ENCODE data around the gene PRUNE2. TPM values are rescaled to one million over a fixed set of nuclear protein-coding genes. Genes with fewer than 3 reads are reported as not detected.

Gene PRUNE2
- polyA plus RNA-seq, 1 experiment: 0.78 TPM

GRCh38 chr9:76729980-76730737, 175.8 kb downstream of the PRUNE2 start:
- Histone ChIP-seq H3K36me3 (ENCODE audit: control insufficient read depth, insufficient read depth, low read length) (no peaks in the 10 kb centered on the region), H3K27me3 (ENCODE audit: control insufficient read depth, insufficient read depth, low read length) (no peaks in the 10 kb centered on the region), H3K4me3 (ENCODE audit: low read depth, low read length) (no peak overlapping the region)
- no peak for DNase-seq (ENCODE audit: low read depth)
- POLR2A ChIA-PET: no interaction called here
- no peak for TF ChIP-seq CTCF (IDR thresholded peaks at IDR 0.05; ENCODE audit: insufficient read depth, low read depth, low read length)
- CTCF ChIA-PET: interaction anchor here (0.7 to 1.9 kb wide), 4 partner anchors 11 to 53 kb away, joined by 3 to 7 read pairs (median 3); no protein-coding TSS in a partner anchor

DNA sequence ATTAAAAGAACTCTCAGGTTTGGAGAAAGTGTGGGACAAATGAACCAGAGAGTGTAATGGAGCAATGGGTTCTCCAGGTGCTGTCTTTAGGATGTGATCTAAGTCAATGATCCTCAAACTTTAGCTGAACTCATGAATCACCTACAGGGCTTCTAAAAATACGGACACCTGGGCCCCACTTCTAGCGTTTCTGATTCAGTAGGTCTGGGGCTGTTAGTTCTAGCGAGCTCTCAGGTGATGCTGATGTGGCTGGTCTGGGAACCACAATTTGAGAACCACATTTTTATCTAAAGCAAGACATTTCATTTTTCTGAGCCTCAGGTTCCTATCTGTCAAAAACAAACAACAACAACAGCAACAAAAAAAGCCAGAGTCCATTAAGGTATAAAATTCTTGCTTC, 176.8 kb downstream of the PRUNE2 start:
- H3K4me3 ChIP-seq (ENCODE audit: low read depth, low read length): no peak overlapping the region
- no peak for DNase-seq (ENCODE audit: low read depth)
- no peaks in the 10 kb centered on the region for H3K27me3 ChIP-seq (ENCODE audit: control insufficient read depth, insufficient read depth, low read length)
- no peaks in the 10 kb centered on the region for H3K36me3 ChIP-seq (ENCODE audit: control insufficient read depth, insufficient read depth, low read length)
- ChIA-PET POLR2A (no interaction called here), CTCF (interaction anchor here (1.1 to 1.9 kb wide), 3 partner anchors 8 to 24 kb away, joined by 3 to 7 read pairs (median 4); no protein-coding TSS in a partner anchor)
- no peak for TF ChIP-seq CTCF (IDR thresholded peaks at IDR 0.05; ENCODE audit: insufficient read depth, low read depth, low read length)

- no peak for TF ChIP-seq CTCF (IDR thresholded peaks at IDR 0.05; ENCODE audit: insufficient read depth, low read depth, low read length)
- Histone ChIP-seq H3K36me3 (ENCODE audit: control insufficient read depth, insufficient read depth, low read length) (no peaks in the 10 kb centered on the region), H3K4me3 (ENCODE audit: low read depth, low read length) (no peak overlapping the region), H3K27me3 (ENCODE audit: control insufficient read depth, insufficient read depth, low read length) (no peaks in the 10 kb centered on the region)
- ChIA-PET CTCF (no interaction called here), POLR2A (no interaction called here)
- no peak for DNase-seq (ENCODE audit: low read depth)
Observed at GRCh38 chr9:76725885-76726284, 180.0 kb downstream of the PRUNE2 start.

DNA sequence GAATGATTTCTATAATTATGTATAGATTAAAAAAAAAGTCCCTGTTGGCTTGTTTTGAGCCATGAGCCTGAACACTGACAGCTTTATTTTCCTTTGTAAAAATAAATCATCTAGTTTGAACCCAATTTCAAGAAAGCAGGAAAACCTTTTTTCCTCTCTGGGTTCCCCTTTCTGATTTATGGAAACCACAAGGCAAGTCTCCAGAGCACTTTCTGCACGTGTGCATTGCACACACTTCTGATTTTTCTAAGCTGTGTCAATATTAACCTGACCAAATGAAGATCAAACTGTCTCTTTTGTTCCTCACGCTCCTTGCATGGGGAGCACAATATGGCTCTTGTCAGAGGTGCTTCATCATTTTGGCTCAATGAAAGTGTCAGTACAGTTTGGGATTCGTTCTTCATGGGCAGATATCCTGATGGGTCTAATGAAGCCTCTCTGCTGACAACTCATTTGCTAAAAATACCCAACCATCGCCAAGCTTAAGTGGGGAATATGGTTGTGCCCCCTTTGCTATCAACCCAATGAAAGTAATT, 180.8 kb downstream of the PRUNE2 start:
- ChIA-PET POLR2A (no interaction called here), CTCF (no interaction called here)
- no peak for TF ChIP-seq CTCF (IDR thresholded peaks at IDR 0.05; ENCODE audit: insufficient read depth, low read depth, low read length)
- no peak overlapping the region for H3K4me3 ChIP-seq (ENCODE audit: low read depth, low read length)
- DNase-seq (ENCODE audit: low read depth): no peak
- no peaks in the 10 kb centered on the region for H3K27me3 ChIP-seq (ENCODE audit: control insufficient read depth, insufficient read depth, low read length)
- H3K36me3 ChIP-seq (ENCODE audit: control insufficient read depth, insufficient read depth, low read length): no peaks in the 10 kb centered on the region

- Histone ChIP-seq H3K36me3 (ENCODE audit: control insufficient read depth, insufficient read depth, low read length) (no peaks in the 10 kb centered on the region), H3K27me3 (ENCODE audit: control insufficient read depth, insufficient read depth, low read length) (no peaks in the 10 kb centered on the region), H3K4me3 (ENCODE audit: low read depth, low read length) (no peak overlapping the region)
- no peak for DNase-seq (ENCODE audit: low read depth)
- ChIA-PET POLR2A (no interaction called here), CTCF (interaction anchor here (0.6 to 1.9 kb wide), 2 partner anchors 10 to 55 kb away, joined by 3 to 7 read pairs; no protein-coding TSS in a partner anchor)
- no peak for TF ChIP-seq CTCF (IDR thresholded peaks at IDR 0.05; ENCODE audit: insufficient read depth, low read depth, low read length)
Observed at GRCh38 chr9:76720245-76720644, 185.7 kb downstream of the PRUNE2 start.
